Karpas-422 (cell line): Measurements from ENCODE around the gene LIX1L. TPM values are rescaled to one million over a fixed set of nuclear protein-coding genes. Genes with fewer than 3 reads are reported as not detected.

Experiments
- DNase-seq: peaks from one replicate; pipeline ENCODE4 v3.0.0-alpha.2; 2015
- H2AFZ ChIP-seq: fragments of 200-600 bp; sonication (generic); 2 replicates; pipeline ENCODE4 v1.6.1; 2014; ENCODE audit warnings: antibody characterized with exemption, low read length, mixed read lengths
- H3K27ac ChIP-seq: fragments of 200-600 bp; sonication (generic); 2 replicates; pipeline ENCODE4 v1.5.1; 2014; ENCODE audit warnings: mild to moderate bottlenecking, low read length, moderate library complexity
- H3K27me3 ChIP-seq: fragments of 200-600 bp; sonication (generic); 2 replicates; pipeline ENCODE4 v1.6.1; 2014; ENCODE audit warnings: low read length, mixed read lengths
- H3K36me3 ChIP-seq: fragments of 200-600 bp; sonication (generic); 2 replicates; pipeline ENCODE4 v1.6.1; 2014; ENCODE audit warnings: low read length, mixed read lengths; ENCODE audit not compliant: insufficient read depth
- H3K4me1 ChIP-seq: fragments of 200-600 bp; sonication (generic); 2 replicates; pipeline ENCODE4 v1.6.1; 2014; ENCODE audit warnings: mild to moderate bottlenecking, low read length, mixed read lengths
- H3K4me2 ChIP-seq: fragments of 200-600 bp; sonication (generic); 2 replicates; pipeline ENCODE4 v1.6.1; 2014; ENCODE audit warnings: low read length, low read depth, mild to moderate bottlenecking; ENCODE audit not compliant: poor library complexity, severe bottlenecking
- H3K4me3 ChIP-seq: fragments of 200-600 bp; sonication (generic); 2 replicates; pipeline ENCODE4 v1.5.1; 2014; ENCODE audit warnings: mild to moderate bottlenecking, antibody characterized with exemption, low read length, mixed read lengths
- H3K79me2 ChIP-seq: fragments of 200-600 bp; sonication (generic); 2 replicates; pipeline ENCODE4 v1.6.1; 2014; ENCODE audit warnings: mild to moderate bottlenecking, low read length, mixed read lengths
- H3K9ac ChIP-seq: fragments of 200-600 bp; sonication (generic); 2 replicates; pipeline ENCODE4 v1.6.0; 2014; ENCODE audit warnings: low read length
- H3K9me2 ChIP-seq: fragments of 200-600 bp; sonication (generic), shearing (Covaris generic); replicated peaks from 2 replicates; pipeline ENCODE4 v1.6.0; 2014; ENCODE audit warnings: mild to moderate bottlenecking, low read length, moderate library complexity; ENCODE audit not compliant: insufficient read depth
- H3K9me3 ChIP-seq: fragments of 300-700, 200-600 bp; sonication (generic); 2 replicates; pipeline ENCODE4 v1.6.1; 2014; ENCODE audit warnings: low read length, mixed read lengths
- H4K20me1 ChIP-seq: fragments of 200-600 bp; sonication (generic); 2 replicates; pipeline ENCODE4 v1.6.1; 2014; ENCODE audit warnings: mild to moderate bottlenecking, antibody characterized with exemption, low read length, low read depth; ENCODE audit not compliant: insufficient read depth
- total RNA-seq: library from RNA; depleted of rRNA; stranded (reverse); fragments of >200 nt; shearing (Covaris generic); gene quantifications from 2 replicates; pipeline ENCODE4 v1.2.3, GENCODE V29; 2014; ENCODE audit warnings: low replicate concordance

The LIX1L gene
- total RNA-seq, 1 experiment from 2014 or later: 49.4 TPM

DNA sequence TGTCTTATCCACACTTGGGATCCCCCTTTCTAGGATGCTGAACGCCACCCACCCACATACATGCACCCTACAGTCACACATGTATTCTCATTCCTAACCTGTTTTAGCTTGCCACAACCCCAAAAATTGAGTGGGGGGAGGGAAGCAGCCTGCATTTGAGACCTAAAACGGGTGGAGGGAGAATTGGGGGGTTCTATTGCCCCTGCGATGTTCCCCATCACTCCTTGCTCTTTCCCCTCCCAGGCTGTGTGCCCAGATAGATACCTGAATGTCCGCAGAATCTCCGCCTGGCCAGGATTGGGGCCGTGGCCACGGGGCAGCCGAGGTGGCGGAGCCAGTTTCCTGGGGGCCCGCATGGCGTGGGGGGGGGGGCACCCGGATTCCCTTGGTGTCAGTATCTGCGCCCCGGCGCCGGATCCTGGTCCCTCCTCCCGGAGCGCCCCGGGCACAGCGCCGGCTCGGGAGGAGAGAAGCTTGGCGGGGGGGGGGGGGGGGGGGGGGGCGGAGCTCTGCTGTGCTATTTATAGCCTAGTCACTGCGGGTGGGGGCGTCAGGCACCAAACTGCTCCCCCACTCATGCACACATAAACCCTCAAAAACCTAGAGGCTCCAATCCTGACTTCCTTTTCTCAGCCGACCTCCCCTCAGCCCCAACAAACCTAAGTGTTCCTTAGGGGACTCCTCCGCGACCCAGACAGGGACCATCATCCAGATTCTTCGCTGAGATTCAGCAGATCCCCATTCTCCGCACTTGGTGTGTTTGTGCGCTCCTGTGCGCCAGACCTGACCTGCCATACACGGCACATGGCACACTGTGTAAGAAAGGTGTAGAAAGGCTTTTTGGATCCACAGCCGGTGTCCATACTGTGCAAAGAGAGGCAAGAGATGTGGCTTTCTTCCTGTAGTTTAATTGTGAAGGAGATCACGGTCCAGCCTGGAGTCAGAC lies 4.6 kb upstream of the LIX1L start:
- H3K4me1 ChIP-seq: peaks cover 59% of the 10 kb centered on the region
- peak overlapping the region; percentile 92 for H3K9ac ChIP-seq
- H3K9me3 ChIP-seq: peaks cover 2% of the 10 kb centered on the region
- H3K4me2 ChIP-seq: peak overlapping the region; percentile 94
- no peak overlapping the region for H2AFZ ChIP-seq
- H3K9me2 ChIP-seq: no peaks in the 10 kb centered on the region
- H3K4me3 ChIP-seq: peak overlapping the region; percentile 77
- H3K36me3 ChIP-seq: peaks cover 2% of the 10 kb centered on the region
- H3K79me2 ChIP-seq: peaks cover 35% of the 10 kb centered on the region
- no peaks in the 10 kb centered on the region for H4K20me1 ChIP-seq
- H3K27me3 ChIP-seq: no peaks in the 10 kb centered on the region
- H3K27ac ChIP-seq: peak overlapping the region; percentile 92
- peak; percentile 85 for DNase-seq

DNA sequence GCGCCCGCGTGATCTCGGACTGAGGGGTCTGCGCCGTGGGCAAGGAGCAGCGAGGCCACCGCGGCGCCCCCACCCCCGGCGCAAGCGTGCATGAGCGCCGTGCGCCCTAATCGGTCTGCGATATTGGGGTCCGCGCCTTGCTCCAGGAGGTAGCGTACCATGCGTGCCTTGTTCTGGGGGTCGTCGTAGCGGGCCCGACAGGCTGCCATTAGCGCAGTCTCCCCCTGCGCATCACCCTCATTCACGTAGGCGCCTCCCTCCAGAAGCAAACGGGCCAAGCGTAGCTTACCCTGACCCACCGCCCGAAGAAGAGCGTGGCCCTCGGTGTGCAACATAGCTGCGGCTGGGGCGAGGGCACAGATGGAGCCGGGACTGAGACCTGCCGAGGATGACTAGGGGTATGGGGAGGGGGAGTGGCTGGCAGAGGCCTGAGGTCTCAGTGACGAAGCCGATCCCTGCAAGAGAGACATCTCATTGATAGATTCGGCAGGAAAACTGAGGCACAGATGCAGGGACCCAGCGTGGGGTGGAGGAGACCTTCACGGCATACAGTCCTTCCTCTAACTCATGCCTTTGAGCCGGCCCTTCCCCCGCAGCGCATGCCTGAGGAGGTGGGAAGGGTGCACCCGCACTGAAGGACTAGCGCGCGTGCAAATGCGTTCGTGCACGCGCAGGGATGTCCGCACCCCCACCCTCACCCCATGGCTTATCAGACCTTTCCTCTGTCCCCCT lies 3.8 kb upstream of the LIX1L start:
- Histone ChIP-seq H3K9me2 (no peaks in the 10 kb centered on the region), H2AFZ (no peak overlapping the region), H3K4me1 (peaks cover 61% of the 10 kb centered on the region), H3K9me3 (no peaks in the 10 kb centered on the region), H3K27me3 (no peaks in the 10 kb centered on the region), H3K79me2 (peaks cover 39% of the 10 kb centered on the region), H4K20me1 (no peaks in the 10 kb centered on the region), H3K27ac (peak overlapping the region; percentile 92), H3K9ac (peak overlapping the region; percentile 92), H3K4me3 (peak overlapping the region; percentile 77), H3K36me3 (no peaks in the 10 kb centered on the region), H3K4me2 (peak overlapping the region; percentile 94)
- peak; percentile 94 for DNase-seq

DNA sequence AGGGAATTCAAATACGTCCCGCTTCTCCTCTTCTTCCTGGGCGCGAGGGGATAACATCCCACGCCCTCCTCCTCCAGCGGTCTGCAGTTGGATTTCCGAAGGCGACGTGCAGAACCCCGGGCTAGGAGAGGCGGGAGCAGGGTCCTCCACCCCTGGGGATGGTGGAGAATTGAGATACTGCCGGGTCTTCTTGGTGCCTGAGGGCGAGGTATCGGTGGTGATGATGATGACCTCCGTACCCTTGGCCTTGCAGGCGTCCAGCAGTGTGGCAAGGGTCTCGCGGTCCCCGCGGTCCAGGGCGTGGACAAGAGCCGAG lies 3.2 kb upstream of the LIX1L start:
- H3K79me2 ChIP-seq: peaks cover 45% of the 10 kb centered on the region
- H3K9ac ChIP-seq: peak overlapping the region; percentile 92
- H3K4me3 ChIP-seq: peak overlapping the region; percentile 77
- peaks cover 66% of the 10 kb centered on the region for H3K4me1 ChIP-seq
- no peaks in the 10 kb centered on the region for H3K9me3 ChIP-seq
- no peak for DNase-seq
- H3K27me3 ChIP-seq: no peaks in the 10 kb centered on the region
- H3K9me2 ChIP-seq: no peaks in the 10 kb centered on the region
- peak overlapping the region; percentile 92 for H3K27ac ChIP-seq
- H2AFZ ChIP-seq: no peak overlapping the region
- H3K4me2 ChIP-seq: peak overlapping the region; percentile 94
- 0 out of 2 replicates have a peak, but pooled peaks cover 1% of the 10 kb centered on the region for H3K36me3 ChIP-seq
- no peaks in the 10 kb centered on the region for H4K20me1 ChIP-seq

DNA sequence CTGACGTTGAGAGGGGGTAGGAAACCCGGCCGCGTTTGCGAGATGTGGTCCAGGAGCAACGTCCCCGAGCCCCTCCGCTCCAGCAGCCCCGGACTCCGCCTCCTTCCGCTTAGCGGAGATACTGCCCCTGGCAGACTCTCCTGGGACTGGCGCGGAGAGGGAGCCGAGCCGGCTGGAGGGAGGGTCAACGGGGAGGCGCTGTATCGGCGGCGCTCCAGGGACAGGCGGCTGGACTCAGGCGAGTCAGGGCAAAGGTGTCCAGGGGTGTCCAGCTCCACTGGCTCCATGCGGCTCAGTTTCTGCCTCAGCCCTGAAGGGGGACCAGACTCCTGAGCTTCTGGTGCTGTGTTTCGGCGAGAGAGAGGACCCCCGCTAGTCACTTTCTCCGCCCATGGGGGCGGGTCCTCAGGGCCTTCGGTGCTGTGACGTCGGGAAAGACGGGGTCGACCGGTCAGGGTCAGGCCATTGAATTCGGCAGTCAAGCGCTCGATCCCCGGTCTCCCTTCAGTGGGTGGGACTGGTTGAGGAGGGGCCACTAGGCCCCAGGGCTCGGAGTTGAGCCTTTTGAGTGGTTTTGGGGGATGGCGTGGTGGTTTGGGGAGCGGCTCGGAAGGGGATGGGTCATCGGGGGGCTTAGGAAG lies 2.8 kb upstream of the LIX1L start:
- peak overlapping the region; percentile 92 for H3K27ac ChIP-seq
- no peaks in the 10 kb centered on the region for H3K27me3 ChIP-seq
- H3K9ac ChIP-seq: peak overlapping the region; percentile 92
- peaks cover 48% of the 10 kb centered on the region for H3K79me2 ChIP-seq
- DNase-seq: peak; percentile 91
- H3K4me3 ChIP-seq: peak overlapping the region; percentile 77
- peak overlapping the region; percentile 94 for H3K4me2 ChIP-seq
- H3K36me3 ChIP-seq: peaks cover 6% of the 10 kb centered on the region; the same call in 1 of the 2 replicates
- no peak overlapping the region for H2AFZ ChIP-seq
- no peaks in the 10 kb centered on the region for H3K9me2 ChIP-seq
- H3K4me1 ChIP-seq: peaks cover 70% of the 10 kb centered on the region
- H4K20me1 ChIP-seq: no peaks in the 10 kb centered on the region
- no peaks in the 10 kb centered on the region for H3K9me3 ChIP-seq

DNA sequence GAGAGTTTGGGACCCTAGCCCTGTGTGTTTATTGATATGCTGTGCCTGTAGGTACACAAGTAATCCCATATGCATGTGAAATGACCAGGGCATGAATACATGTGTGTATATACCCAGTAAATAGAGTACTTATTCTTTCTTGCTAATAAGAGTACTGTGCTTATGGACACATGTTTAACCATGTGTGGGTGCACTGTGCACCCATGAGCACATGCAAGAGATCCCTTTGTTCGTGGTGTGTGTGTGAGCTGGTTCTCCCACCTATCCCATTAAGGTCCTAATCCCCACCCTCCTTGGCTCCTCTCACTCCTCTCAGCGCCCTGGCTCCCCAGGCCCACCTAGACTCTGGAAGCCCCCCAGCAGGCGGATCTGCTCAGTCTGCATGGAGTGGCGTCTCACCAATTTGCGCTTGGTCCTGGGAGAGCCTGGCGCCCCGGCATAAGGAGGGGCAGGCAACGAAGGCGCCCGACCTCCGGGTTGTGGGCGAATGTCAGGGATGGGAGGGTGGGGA lies 2.2 kb upstream of the LIX1L start:
- no peak for DNase-seq
- Histone ChIP-seq H3K27ac (peak overlapping the region; percentile 92), H3K4me2 (peak overlapping the region; percentile 94), H2AFZ (no peak overlapping the region), H3K9ac (peak overlapping the region; percentile 92), H3K36me3 (peaks cover 11% of the 10 kb centered on the region; the same call in 1 of the 2 replicates), H3K4me3 (peak overlapping the region; percentile 77), H4K20me1 (no peaks in the 10 kb centered on the region), H3K27me3 (no peaks in the 10 kb centered on the region), H3K9me2 (no peaks in the 10 kb centered on the region), H3K9me3 (no peaks in the 10 kb centered on the region), H3K79me2 (peaks cover 48% of the 10 kb centered on the region), H3K4me1 (peaks cover 71% of the 10 kb centered on the region)

DNA sequence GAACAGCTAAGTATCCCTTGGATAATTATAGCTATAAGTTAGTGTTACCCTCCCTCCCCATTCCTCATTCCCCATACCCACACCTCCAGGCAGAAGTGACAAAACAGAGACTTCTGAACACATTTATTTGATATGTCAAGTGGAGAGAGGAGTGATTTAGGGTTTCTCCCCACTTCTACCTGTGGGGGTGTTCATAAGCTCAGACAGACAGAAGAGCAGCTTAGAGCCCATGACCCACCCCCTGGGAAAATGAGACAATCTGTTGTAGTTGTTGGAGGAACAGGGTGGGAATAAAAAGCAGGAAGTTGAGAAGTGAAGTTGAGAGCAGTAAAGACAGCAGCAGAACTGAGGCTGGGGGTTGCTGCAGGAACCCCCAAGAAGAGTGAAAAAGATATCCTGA lies 1.5 kb upstream of the LIX1L start:
- Histone ChIP-seq H3K4me3 (peak overlapping the region; percentile 77; the same call in 1 of the 2 replicates), H3K27ac (peak overlapping the region; percentile 92)

DNA sequence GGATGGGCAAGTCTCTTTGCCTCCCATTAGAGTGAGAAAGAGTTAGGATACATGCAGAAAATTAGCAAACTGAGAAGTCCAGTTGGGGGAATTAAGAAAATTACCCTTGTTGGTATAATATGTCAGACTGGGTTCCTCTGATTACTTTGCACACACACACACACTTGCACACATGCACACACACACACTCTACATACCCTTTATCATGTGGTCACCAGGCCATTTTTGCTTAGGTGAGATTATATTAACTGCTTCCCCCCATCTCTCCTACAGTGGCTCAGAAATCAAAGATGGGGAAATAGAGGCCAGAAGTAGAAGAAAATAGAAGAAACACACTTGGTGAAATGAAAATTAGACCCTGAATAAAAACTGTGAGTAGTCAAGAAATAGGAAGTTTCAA lies 917 bp upstream of the LIX1L start:
- H3K36me3 ChIP-seq: peaks cover 24% of the 10 kb centered on the region
- H3K9ac ChIP-seq: peak overlapping the region; percentile 92
- no peaks in the 10 kb centered on the region for H4K20me1 ChIP-seq
- no peaks in the 10 kb centered on the region for H3K9me3 ChIP-seq
- H3K4me2 ChIP-seq: peak overlapping the region; percentile 94
- no peaks in the 10 kb centered on the region for H3K27me3 ChIP-seq
- H3K4me1 ChIP-seq: peaks cover 78% of the 10 kb centered on the region
- H3K4me3 ChIP-seq: peak overlapping the region; percentile 77; the same call in 1 of the 2 replicates
- DNase-seq: no peak
- H3K79me2 ChIP-seq: peaks cover 55% of the 10 kb centered on the region
- no peaks in the 10 kb centered on the region for H3K9me2 ChIP-seq
- H3K27ac ChIP-seq: peak overlapping the region; percentile 92
- H2AFZ ChIP-seq: no peak overlapping the region

More for the DNA sequence above, 1.5 kb upstream of the LIX1L start:
- Histone ChIP-seq H3K9me2 (no peaks in the 10 kb centered on the region), H2AFZ (no peak overlapping the region), H3K27me3 (no peaks in the 10 kb centered on the region), H3K79me2 (peaks cover 53% of the 10 kb centered on the region), H3K36me3 (peaks cover 18% of the 10 kb centered on the region), H3K9me3 (no peaks in the 10 kb centered on the region), H4K20me1 (no peaks in the 10 kb centered on the region), H3K4me1 (peaks cover 77% of the 10 kb centered on the region), H3K9ac (peak overlapping the region; percentile 92), H3K4me2 (peak overlapping the region; percentile 94)
- DNase-seq: no peak
